ENCODE measurements around the gene PLEKHG3. TPM values are rescaled to one million over a fixed set of nuclear protein-coding genes. Genes with fewer than 3 reads are reported as not detected.

Gene PLEKHG3
- polyA plus RNA-seq, 4 donors: 60.7 to 104 (median 94.2) TPM

GRCh38 chr14:64723691-64724577, 19.7 kb downstream of the PLEKHG3 start:
- no peak for DNase-seq (ENCODE audit: low read depth in 4 of 4, low spot score in 3 of 4)

GRCh38 chr14:64724578-64724930, 20.3 kb downstream of the PLEKHG3 start:
- no peak for DNase-seq (ENCODE audit: low read depth in 4 of 4, low spot score in 3 of 4)

GRCh38 chr14:64725261-64725815, 21.1 kb downstream of the PLEKHG3 start:
- no peak for DNase-seq (ENCODE audit: low read depth in 4 of 4, low spot score in 3 of 4)

- DNase-seq (ENCODE audit: low read depth in 4 of 4, low spot score in 3 of 4): no peak
These were observed 21.8 kb downstream of the PLEKHG3 start for GRCh38 chr14:64725879-64726584.

- no peak for DNase-seq (ENCODE audit: low read depth in 4 of 4, low spot score in 3 of 4)
These were observed 22.3 kb downstream of the PLEKHG3 start for GRCh38 chr14:64726585-64726890.

GRCh38 chr14:64727551-64728071, 23.4 kb downstream of the PLEKHG3 start:
- no peak for DNase-seq (ENCODE audit: low read depth in 4 of 4, low spot score in 3 of 4)

- DNase-seq (ENCODE audit: low read depth in 4 of 4, low spot score in 3 of 4): no peak
These were observed 23.9 kb downstream of the PLEKHG3 start for GRCh38 chr14:64728106-64728505.

GRCh38 chr14:64728856-64729255, 24.6 kb downstream of the PLEKHG3 start:
- no peak for DNase-seq (ENCODE audit: low read depth in 4 of 4, low spot score in 3 of 4)

GRCh38 chr14:64729386-64730060, 25.3 kb downstream of the PLEKHG3 start:
- DNase-seq (ENCODE audit: low read depth in 4 of 4, low spot score in 3 of 4): no peak

- no peak for DNase-seq (ENCODE audit: low read depth in 4 of 4, low spot score in 3 of 4)
These were observed 25.8 kb downstream of the PLEKHG3 start for GRCh38 chr14:64730061-64730440.

- DNase-seq (ENCODE audit: low read depth in 4 of 4, low spot score in 3 of 4): no peak
These were observed 26.5 kb downstream of the PLEKHG3 start for GRCh38 chr14:64730681-64731080.

- DNase-seq (ENCODE audit: low read depth in 4 of 4, low spot score in 3 of 4): no peak
These were observed 26.9 kb downstream of the PLEKHG3 start for GRCh38 chr14:64731141-64731581.

- DNase-seq (ENCODE audit: low read depth in 4 of 4, low spot score in 3 of 4): no peak
These were observed 27.8 kb downstream of the PLEKHG3 start for GRCh38 chr14:64732066-64732465.

GRCh38 chr14:64732536-64733120, 28.4 kb downstream of the PLEKHG3 start:
- DNase-seq (ENCODE audit: low read depth in 4 of 4, low spot score in 3 of 4): no peak

GRCh38 chr14:64733321-64733720, 29.1 kb downstream of the PLEKHG3 start:
- DNase-seq (ENCODE audit: low read depth in 4 of 4, low spot score in 3 of 4): no peak

GRCh38 chr14:64733899-64734298, 29.7 kb downstream of the PLEKHG3 start:
- DNase-seq (ENCODE audit: low read depth in 4 of 4, low spot score in 3 of 4): no peak

- no peak for DNase-seq (ENCODE audit: low read depth in 4 of 4, low spot score in 3 of 4)
These were observed 30.8 kb downstream of the PLEKHG3 start for GRCh38 chr14:64734990-64735389.

GRCh38 chr14:64736271-64737169, 32.3 kb downstream of the PLEKHG3 start:
- no peak for DNase-seq (ENCODE audit: low read depth in 4 of 4, low spot score in 3 of 4)

GRCh38 chr14:64737391-64738280, 33.4 kb downstream of the PLEKHG3 start:
- DNase-seq (ENCODE audit: low read depth in 4 of 4, low spot score in 3 of 4): no peak

All from left renal pelvis (tissue), 4 donors.